Measurements from ENCODE around the gene TMSB10.
"Not testable (repeated sequence)": the region's sequence is repeated elsewhere in the genome, so short reads cannot be mapped to it uniquely, and the experiment has no call there.

The TMSB10 gene

GRCh38 chr2:84905181-84906107 is at the start of gene TMSB10:
Gene TMSB10 (plus strand): TSS chr2:84905656.
- peak; percentile 80 to 92 (median 88) for DNase-seq

GRCh38 chr2:84855731-84856130 is 49.7 kb upstream of the TMSB10 start:
- DNase-seq, result peak in 1 of 4 experiments; percentile 30

GRCh38 chr2:84856787-84857186 is 48.7 kb upstream of the TMSB10 start:
- DNase-seq, result no peak

- DNase-seq, result no peak
These were observed 47.9 kb upstream of the TMSB10 start for GRCh38 chr2:84857566-84857965.

- no peak for DNase-seq
These were observed 47.3 kb upstream of the TMSB10 start for GRCh38 chr2:84858123-84858522.

- no peak for DNase-seq
These were observed 46.5 kb upstream of the TMSB10 start for GRCh38 chr2:84858937-84859336.

- no peak for DNase-seq
These were observed 43.9 kb upstream of the TMSB10 start for GRCh38 chr2:84861539-84861938.

GRCh38 chr2:84862006-84862405 is 43.5 kb upstream of the TMSB10 start:
- DNase-seq, result no peak

- DNase-seq, result no peak
These were observed 40.2 kb upstream of the TMSB10 start for GRCh38 chr2:84865181-84865783.

- DNase-seq, result no peak
These were observed 39.3 kb upstream of the TMSB10 start for GRCh38 chr2:84866122-84866521.

GRCh38 chr2:84868327-84868726 is 37.1 kb upstream of the TMSB10 start:
- DNase-seq, result not testable (repeated sequence)

- no peak for DNase-seq
These were observed 35.1 kb upstream of the TMSB10 start for GRCh38 chr2:84870306-84870705.

GRCh38 chr2:84872691-84873090 is 32.8 kb upstream of the TMSB10 start:
- not testable (repeated sequence) for DNase-seq

- no peak for DNase-seq
These were observed 32.1 kb upstream of the TMSB10 start for GRCh38 chr2:84873350-84873749.

GRCh38 chr2:84874381-84875212 is 30.9 kb upstream of the TMSB10 start:
- DNase-seq, result no peak

- DNase-seq, result no peak
These were observed 30.3 kb upstream of the TMSB10 start for GRCh38 chr2:84875213-84875560.

GRCh38 chr2:84875619-84876018 is 29.8 kb upstream of the TMSB10 start:
- DNase-seq, result not testable (repeated sequence)

- no peak for DNase-seq
These were observed 29.1 kb upstream of the TMSB10 start for GRCh38 chr2:84876369-84876768.

- no peak for DNase-seq
These were observed 27.0 kb upstream of the TMSB10 start for GRCh38 chr2:84878459-84878858.

GRCh38 chr2:84878896-84879583 is 26.4 kb upstream of the TMSB10 start:
- DNase-seq, result no peak

GRCh38 chr2:84879584-84880394 is 25.7 kb upstream of the TMSB10 start:
- peak in 1 of 4 experiments; percentile 24 for DNase-seq

- DNase-seq, result no peak
These were observed 25.1 kb upstream of the TMSB10 start for GRCh38 chr2:84880395-84880644.

Measured in activated naive CD4-positive, alpha-beta T cell (primary cell).